ENCODE data around the gene MUSTN1.

Gene MUSTN1

DNA sequence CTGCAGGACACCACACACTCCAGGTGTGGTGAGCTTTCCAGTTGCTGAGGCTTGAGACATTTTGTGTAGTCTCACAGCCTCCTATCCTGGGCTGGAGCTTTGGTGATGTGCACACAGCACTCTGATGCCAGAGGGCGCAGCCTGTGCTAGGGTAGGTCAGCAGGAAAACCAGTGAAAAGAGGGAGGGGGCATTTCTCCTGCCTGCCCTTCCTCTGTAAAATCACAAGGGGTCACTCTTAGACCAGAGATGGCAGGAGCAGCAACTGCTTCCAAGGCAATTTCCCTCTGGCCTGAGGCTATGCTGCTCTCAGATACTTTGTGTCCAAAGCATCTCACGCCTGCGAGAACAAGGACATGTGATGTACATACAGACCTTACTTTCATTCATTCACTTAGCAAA, 16.5 kb upstream of the MUSTN1 start:
- in situ Hi-C loops (cut with HindIII; ENCODE audit: low pct_ligation_motif_present, low sequenced_read_pairs) = no loop called here
- peaks cover 13% of the 10 kb centered on the region for H3K36me3 ChIP-seq (replicated peaks)
- no peak overlapping the region for H3K27ac ChIP-seq
- TF ChIP-seq CTCF (IDR thresholded peaks at IDR 0.05; ENCODE audit: low read depth, low read length, missing control alignments) = peak; percentile 67
- H3K27me3 ChIP-seq (replicated peaks) = no peaks in the 10 kb centered on the region
- no peak overlapping the region for H3K4me3 ChIP-seq (ENCODE audit: low read depth, low read length)
- DNase-seq = no peak

- H3K27me3 ChIP-seq (replicated peaks) = no peaks in the 10 kb centered on the region
- no peak for TF ChIP-seq CTCF (IDR thresholded peaks at IDR 0.05; ENCODE audit: low read depth, low read length, missing control alignments)
- peaks cover 13% of the 10 kb centered on the region for H3K36me3 ChIP-seq (replicated peaks)
- H3K4me3 ChIP-seq (ENCODE audit: low read depth, low read length) = no peak overlapping the region
- DNase-seq = no peak
- no peak overlapping the region for H3K27ac ChIP-seq
- in situ Hi-C loops (cut with HindIII; ENCODE audit: low pct_ligation_motif_present, low sequenced_read_pairs) = no loop called here
Observed at GRCh38 chr3:52849656-52850055, 14.8 kb upstream of the MUSTN1 start.

DNA sequence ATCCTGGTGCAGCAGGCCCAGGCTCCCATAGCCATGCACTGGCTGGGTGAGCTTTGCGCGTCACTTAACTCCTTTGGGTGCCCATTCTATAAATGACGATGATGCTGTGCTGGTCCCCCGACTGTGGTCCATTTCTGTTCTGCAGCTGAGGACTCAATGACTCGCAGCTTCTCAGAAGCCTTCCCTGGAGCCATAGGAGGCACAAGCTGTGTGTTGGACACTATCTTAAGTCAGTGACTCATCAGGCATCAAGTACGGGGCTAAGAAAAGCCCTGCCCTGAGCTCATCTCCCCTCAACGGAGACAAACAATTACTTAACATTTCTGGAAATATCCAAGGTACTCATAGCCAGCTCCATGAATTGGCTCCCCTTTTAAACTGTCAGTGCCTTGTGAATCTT, 13.8 kb upstream of the MUSTN1 start:
- H3K27me3 ChIP-seq (replicated peaks) = no peaks in the 10 kb centered on the region
- no peak overlapping the region for H3K27ac ChIP-seq
- no peak for TF ChIP-seq CTCF (IDR thresholded peaks at IDR 0.05; ENCODE audit: low read depth, low read length, missing control alignments)
- DNase-seq = peak; percentile 73
- H3K4me3 ChIP-seq (ENCODE audit: low read depth, low read length) = no peak overlapping the region
- H3K36me3 ChIP-seq (replicated peaks) = peaks cover 13% of the 10 kb centered on the region
- in situ Hi-C loops (cut with HindIII; ENCODE audit: low pct_ligation_motif_present, low sequenced_read_pairs) = no loop called here

- no peak for TF ChIP-seq CTCF (IDR thresholded peaks at IDR 0.05; ENCODE audit: low read depth, low read length, missing control alignments)
- no peak for DNase-seq
- no peak overlapping the region for H3K4me3 ChIP-seq (ENCODE audit: low read depth, low read length)
- no peaks in the 10 kb centered on the region for H3K27me3 ChIP-seq (replicated peaks)
- H3K36me3 ChIP-seq (replicated peaks) = peaks cover 13% of the 10 kb centered on the region
- no peak overlapping the region for H3K27ac ChIP-seq
- in situ Hi-C loops (cut with HindIII; ENCODE audit: low pct_ligation_motif_present, low sequenced_read_pairs) = no loop called here
Observed at GRCh38 chr3:52847726-52848125, 12.9 kb upstream of the MUSTN1 start.

- H3K36me3 ChIP-seq (replicated peaks) = peaks cover 13% of the 10 kb centered on the region
- no peak for TF ChIP-seq CTCF (IDR thresholded peaks at IDR 0.05; ENCODE audit: low read depth, low read length, missing control alignments)
- H3K27me3 ChIP-seq (replicated peaks) = no peaks in the 10 kb centered on the region
- in situ Hi-C loops (cut with HindIII; ENCODE audit: low pct_ligation_motif_present, low sequenced_read_pairs) = no loop called here
- H3K4me3 ChIP-seq (ENCODE audit: low read depth, low read length) = no peak overlapping the region
- H3K27ac ChIP-seq = no peak overlapping the region
- no peak for DNase-seq
Observed at GRCh38 chr3:52847241-52847640, 12.4 kb upstream of the MUSTN1 start.

GRCh38 chr3:52846432-52846965, 11.7 kb upstream of the MUSTN1 start:
- H3K27me3 ChIP-seq (replicated peaks) = no peaks in the 10 kb centered on the region
- DNase-seq = no peak
- no peak for TF ChIP-seq CTCF (IDR thresholded peaks at IDR 0.05; ENCODE audit: low read depth, low read length, missing control alignments)
- peaks cover 11% of the 10 kb centered on the region for H3K36me3 ChIP-seq (replicated peaks)
- in situ Hi-C loops (cut with HindIII; ENCODE audit: low pct_ligation_motif_present, low sequenced_read_pairs) = no loop called here
- no peak overlapping the region for H3K27ac ChIP-seq
- H3K4me3 ChIP-seq (ENCODE audit: low read depth, low read length) = no peak overlapping the region

Measured in brain microvascular endothelial cell (primary cell).